B cell (primary cell): ENCODE results near the gene FEZF1. TPM values are rescaled to one million over a fixed set of nuclear protein-coding genes. Genes with fewer than 3 reads are reported as not detected.

Experiments
- ATAC-seq: fragments of 200-7000 bp; cut with Tn5 transposase; one replicate; pipeline ENCODE4 v1.10.0; 2021; ENCODE audit warnings: low read depth, mild to moderate bottlenecking, moderate number of reproducible peaks, moderate library complexity
- CTCF ChIA-PET: fragments of 350-600 bp; sonication (Branson Sonifier 250); formaldehyde crosslinking; loops from one replicate; lab custom pipeline; 2021; ENCODE audit warnings: antibody characterized with exemption, inconsistent platforms; lab: Charles Lee
- POLR2A ChIA-PET: fragments of 350-600 bp; sonication (Branson Sonifier 250); formaldehyde crosslinking; loops from one replicate; lab custom pipeline; 2021; ENCODE audit warnings: antibody characterized with exemption; lab: Charles Lee
- DNase-seq: peaks from one replicate; pipeline ENCODE4 v3.0.0; 2013
- H2AFZ ChIP-seq: 2 replicates; pipeline ENCODE4 v1.6.1; 2012; ENCODE audit warnings: mild to moderate bottlenecking, low read depth, low read length; ENCODE audit not compliant: insufficient read depth, poor library complexity, severe bottlenecking
- H3K27ac ChIP-seq, 2 donors: 1 replicate in 1 of 2; 2 replicates in 1 of 2; pipeline ENCODE4 v1.5.1; 2012 to 2013; ENCODE audit warnings: low read length in 2 of 2, mild to moderate bottlenecking in 2 of 2, moderate library complexity in 1 of 2
- H3K27me3 ChIP-seq, 4 experiments: fragments of 200-600 bp in 1 of 4; sonication (generic) in 1 of 4; replicated peaks in 1 of 4; 1 replicate in 2 of 4; 2 replicates in 2 of 4; pipeline versions ENCODE4 v1.6.1 to v1.7.0; 2013 to 2016; ENCODE audit warnings: low read length in 3 of 4, mild to moderate bottlenecking in 2 of 4, mixed read lengths in 1 of 4, moderate library complexity in 1 of 4; ENCODE audit not compliant: insufficient read depth in 4 of 4, control insufficient read depth in 3 of 4; ENCODE audit errors: control extremely low read depth in 1 of 4
- H3K36me3 ChIP-seq, 2 experiments: replicated peaks in 1 of 2; 1 replicate in 1 of 2; 2 replicates in 1 of 2; pipeline versions ENCODE4 v1.6.1 to v1.7.1; 2013; ENCODE audit warnings: low read length in 1 of 2; ENCODE audit not compliant: insufficient read depth in 2 of 2, control insufficient read depth in 1 of 2; ENCODE audit errors: control extremely low read depth in 1 of 2, extremely low read depth in 1 of 2
- H3K4me1 ChIP-seq, 2 donors: fragments of 200-600 bp in 1 of 2; sonication (generic) in 1 of 2; 1 replicate in 1 of 2; 2 replicates in 1 of 2; pipeline versions ENCODE4 v1.5.1 to v1.6.1; 2013 to 2017; ENCODE audit warnings: low read length in 2 of 2; ENCODE audit not compliant: control insufficient read depth in 2 of 2, insufficient read depth in 2 of 2
- H3K4me2 ChIP-seq: replicated peaks from 2 replicates; pipeline ENCODE3; 2012; ENCODE audit warnings: mild to moderate bottlenecking, low read depth, low read length; ENCODE audit not compliant: poor library complexity, severe bottlenecking
- H3K4me3 ChIP-seq, 5 experiments: fragments of 200-600 bp in 1 of 5; sonication (generic) in 1 of 5; 1 replicate in 3 of 5; 2 replicates in 2 of 5; pipeline versions ENCODE4 v1.5.1 to v1.7.0; 2011 to 2016; ENCODE audit warnings: low read length in 4 of 5, mild to moderate bottlenecking in 4 of 5, low read depth in 2 of 5, control low read depth in 1 of 5, moderate library complexity in 1 of 5; ENCODE audit not compliant: insufficient read depth in 1 of 5; ENCODE audit errors: control extremely low read depth in 1 of 5, extremely low read depth in 1 of 5
- H3K79me2 ChIP-seq: fragments of 200-600 bp; sonication (generic); one replicate; pipeline ENCODE4 v1.6.0; 2016; ENCODE audit warnings: low read length; ENCODE audit not compliant: control insufficient read depth, insufficient read depth
- H3K9ac ChIP-seq: fragments of 200-600 bp; sonication (generic); 2 replicates; pipeline ENCODE4 v1.6.1; 2017; ENCODE audit warnings: mild to moderate bottlenecking, low read length, moderate library complexity
- H3K9me3 ChIP-seq, 3 donors: one replicate each; pipeline versions ENCODE4 v1.6.1 to v1.7.1; 2013; ENCODE audit warnings: low read length in 2 of 3; ENCODE audit not compliant: control insufficient read depth in 2 of 3, insufficient read depth in 1 of 3; ENCODE audit errors: control extremely low read depth in 1 of 3
- H4K20me1 ChIP-seq: 2 replicates; pipeline ENCODE4 v1.6.0; 2012; ENCODE audit warnings: mild to moderate bottlenecking, low read length; ENCODE audit not compliant: insufficient read depth, control insufficient read depth, poor library complexity, severe bottlenecking
- H3K27ac Mint-ChIP-seq: one replicate; pipeline ENCODE4 v1.8.0; 2021; ENCODE audit warnings: mixed read lengths
- H3K27me3 Mint-ChIP-seq: one replicate; pipeline ENCODE4 v1.8.0; 2021; ENCODE audit warnings: mixed read lengths
- H3K4me1 Mint-ChIP-seq: one replicate; pipeline ENCODE4 v1.8.0; 2021; ENCODE audit warnings: mixed read lengths
- H3K4me3 Mint-ChIP-seq: one replicate; pipeline ENCODE4 v1.8.0; 2021; ENCODE audit warnings: mixed read lengths
- H3K9me3 Mint-ChIP-seq: one replicate; pipeline ENCODE4 v1.8.0; 2022; ENCODE audit warnings: mixed read lengths; ENCODE audit not compliant: insufficient read depth
- EZH2 ChIP-seq: IDR thresholded peaks from 2 replicates; pipeline ENCODE4 v1.6.1; 2012; ENCODE audit warnings: borderline replicate concordance, low read depth, mild to moderate bottlenecking, moderate library complexity, low read length; ENCODE audit not compliant: insufficient read depth, poor library complexity, severe bottlenecking
- WGBS: methylation state at CpG from one replicate; pipeline ENCODE4 v1.1.5; 2013; ENCODE audit warnings: missing lambda C conversion rate; ENCODE audit not compliant: insufficient coverage; 5-methylcytosine and 5-hydroxymethylcytosine counted together
- intact Hi-C: fragments of 100-400 bp; cut with micrococcal nuclease; formaldehyde crosslinking; loops from one replicate; pipeline ENCODE4 v1.10.0; 2022
- polyA plus RNA-seq: library from polyadenylated mRNA; depleted of rRNA; stranded (reverse); fragments of >200 nt; gene quantifications from 2 replicates; pipeline ENCODE4 v1.2.3, GENCODE V29; 2012
- total RNA-seq, 2 donors: library from RNA; stranded (reverse); fragments of 120-200 nt in 1 of 2; gene quantifications; 1 replicate in 1 of 2; 2 replicates in 1 of 2; pipeline versions ENCODE4 v1.2.3 to v1.2.4, GENCODE V29; 2013 to 2022
- TF ChIP-seq, protein P1 (sequence below): fragments of 200-600 bp; IDR thresholded peaks from one replicate; pipeline ENCODE4 v1.8.0; 2022; ENCODE audit warnings: antibody characterized with exemption, mild to moderate bottlenecking

Gene FEZF1
- total and polyA plus RNA-seq, 2 donors (not counting 1 experiment from before 2014, with no cell fraction given), result not detected

DNA sequence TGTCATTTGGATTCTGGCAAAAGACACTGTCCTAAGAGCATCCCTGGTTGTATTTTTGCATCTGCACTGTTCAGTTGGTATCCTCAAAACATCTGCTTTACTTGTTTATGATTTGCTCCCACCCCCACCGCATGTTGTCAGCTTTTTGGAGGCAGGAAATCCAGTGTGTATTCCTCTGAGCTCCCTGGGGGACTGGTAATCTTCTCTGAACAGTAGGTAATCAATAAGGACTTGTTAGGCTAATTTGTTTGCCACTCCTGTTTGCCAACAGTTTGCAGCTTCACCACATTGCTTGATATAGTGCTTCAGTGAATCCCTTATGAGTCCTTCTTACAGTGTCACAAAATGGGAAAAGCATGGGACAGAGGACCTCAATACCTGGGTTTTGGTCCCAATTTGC is 49.1 kb downstream of the FEZF1 start:
- no peaks in the 10 kb centered on the region for H3K27me3 Mint-ChIP-seq
- ChIA-PET CTCF (no interaction called here), POLR2A (no interaction called here)
- no peak overlapping the region for H3K4me3 Mint-ChIP-seq
- H3K4me3 ChIP-seq, result no peak overlapping the region
- H3K4me2 ChIP-seq, result no peak overlapping the region
- no peak overlapping the region for H3K27ac ChIP-seq
- ATAC-seq (no peak), DNase-seq (no peak)
- H3K9ac ChIP-seq, result no peak overlapping the region
- intact Hi-C loops, result no loop called here
- no peaks in the 10 kb centered on the region for H3K4me1 ChIP-seq
- H3K27me3 ChIP-seq, result no peaks in the 10 kb centered on the region
- H3K4me1 Mint-ChIP-seq, result no peaks in the 10 kb centered on the region
- H3K9me3 ChIP-seq, result no peaks in the 10 kb centered on the region
- H4K20me1 ChIP-seq, result no peaks in the 10 kb centered on the region
- TF ChIP-seq, protein P1, sequence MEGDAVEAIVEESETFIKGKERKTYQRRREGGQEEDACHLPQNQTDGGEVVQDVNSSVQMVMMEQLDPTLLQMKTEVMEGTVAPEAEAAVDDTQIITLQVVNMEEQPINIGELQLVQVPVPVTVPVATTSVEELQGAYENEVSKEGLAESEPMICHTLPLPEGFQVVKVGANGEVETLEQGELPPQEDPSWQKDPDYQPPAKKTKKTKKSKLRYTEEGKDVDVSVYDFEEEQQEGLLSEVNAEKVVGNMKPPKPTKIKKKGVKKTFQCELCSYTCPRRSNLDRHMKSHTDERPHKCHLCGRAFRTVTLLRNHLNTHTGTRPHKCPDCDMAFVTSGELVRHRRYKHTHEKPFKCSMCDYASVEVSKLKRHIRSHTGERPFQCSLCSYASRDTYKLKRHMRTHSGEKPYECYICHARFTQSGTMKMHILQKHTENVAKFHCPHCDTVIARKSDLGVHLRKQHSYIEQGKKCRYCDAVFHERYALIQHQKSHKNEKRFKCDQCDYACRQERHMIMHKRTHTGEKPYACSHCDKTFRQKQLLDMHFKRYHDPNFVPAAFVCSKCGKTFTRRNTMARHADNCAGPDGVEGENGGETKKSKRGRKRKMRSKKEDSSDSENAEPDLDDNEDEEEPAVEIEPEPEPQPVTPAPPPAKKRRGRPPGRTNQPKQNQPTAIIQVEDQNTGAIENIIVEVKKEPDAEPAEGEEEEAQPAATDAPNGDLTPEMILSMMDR, result no peak
- TF ChIP-seq EZH2, result no peak
- H3K27ac Mint-ChIP-seq, result no peak overlapping the region
- H2AFZ ChIP-seq, result no peak overlapping the region
- H3K79me2 ChIP-seq, result no peaks in the 10 kb centered on the region
- H3K9me3 Mint-ChIP-seq, result no peaks in the 10 kb centered on the region
- H3K36me3 ChIP-seq, result no peaks in the 10 kb centered on the region
- 20% methylated on average over 1 of the region's 1 CpG for WGBS

Other genes starting within 250 kb of the FEZF1 start
- gene AASS, start 160.5 kb downstream of the FEZF1 start, total RNA-seq, result 10.6 and 10.8 TPM in 2 replicates
- 2.1 and 4.7 TPM in 2 replicates for gene AASS, start 160.5 kb downstream of the FEZF1 start, polyA plus RNA-seq